ENCODE measurements around the gene CHST15. TPM values are rescaled to one million over a fixed set of nuclear protein-coding genes. Genes with fewer than 3 reads are reported as not detected.
A peak's percentile ranks its signal among the peaks of the same experiment; 100 is the strongest.

CHST15 gene
- polyA plus RNA-seq, 2 donors, result 1.4 to 3.7 TPM

GRCh38 chr10:124042656-124043309 lies 50.6 kb downstream of the CHST15 start:
- H3K4me3 ChIP-seq (ENCODE audit: low read depth in 1 of 2, low read length in 2 of 2), result no peak overlapping the region
- H3K36me3 ChIP-seq (ENCODE audit: control insufficient read depth in 2 of 2, insufficient read depth in 2 of 2, low read length in 1 of 2), result peaks cover 0 to 3% of the 10 kb centered on the region in 2 donors
- H3K27me3 ChIP-seq (ENCODE audit: control insufficient read depth in 1 of 2, insufficient read depth in 2 of 2, low read length in 2 of 2), result no peaks in the 10 kb centered on the region
- WGBS, 2 donors, result 50 to 54% methylated on average over 8 of the region's 8 CpGs
- peak overlapping the region in 1 of 2 donors; percentile 55 for H3K27ac ChIP-seq (ENCODE audit: low read depth in 2 of 2, low read length in 1 of 2)
- peaks cover 2 to 13% of the 10 kb centered on the region in 2 donors for H3K4me1 ChIP-seq (ENCODE audit: control insufficient read depth in 2 of 2, insufficient read depth in 2 of 2, low read length in 1 of 2)
- H3K9me3 ChIP-seq (ENCODE audit: control insufficient read depth in 2 of 2, insufficient read depth in 1 of 2, low read depth in 1 of 2, low read length in 1 of 2), result no peaks in the 10 kb centered on the region

- peaks cover 2 to 13% of the 10 kb centered on the region in 2 donors for H3K4me1 ChIP-seq (ENCODE audit: control insufficient read depth in 2 of 2, insufficient read depth in 2 of 2, low read length in 1 of 2)
- no peak overlapping the region for H3K4me3 ChIP-seq (ENCODE audit: low read depth in 1 of 2, low read length in 2 of 2)
- peak overlapping the region in 1 of 2 donors; percentile 33 for H3K27ac ChIP-seq (ENCODE audit: low read depth in 2 of 2, low read length in 1 of 2)
- H3K9me3 ChIP-seq (ENCODE audit: control insufficient read depth in 2 of 2, insufficient read depth in 1 of 2, low read depth in 1 of 2, low read length in 1 of 2), result no peaks in the 10 kb centered on the region
- H3K36me3 ChIP-seq (ENCODE audit: control insufficient read depth in 2 of 2, insufficient read depth in 2 of 2, low read length in 1 of 2), result peaks cover 0 to 3% of the 10 kb centered on the region in 2 donors
- H3K27me3 ChIP-seq (ENCODE audit: control insufficient read depth in 1 of 2, insufficient read depth in 2 of 2, low read length in 2 of 2), result no peaks in the 10 kb centered on the region
- 86 to 87% methylated on average over 11 of the region's 11 CpGs for WGBS, 2 donors
Measured at GRCh38 chr10:124041675-124042445, 51.5 kb downstream of the CHST15 start.

DNA sequence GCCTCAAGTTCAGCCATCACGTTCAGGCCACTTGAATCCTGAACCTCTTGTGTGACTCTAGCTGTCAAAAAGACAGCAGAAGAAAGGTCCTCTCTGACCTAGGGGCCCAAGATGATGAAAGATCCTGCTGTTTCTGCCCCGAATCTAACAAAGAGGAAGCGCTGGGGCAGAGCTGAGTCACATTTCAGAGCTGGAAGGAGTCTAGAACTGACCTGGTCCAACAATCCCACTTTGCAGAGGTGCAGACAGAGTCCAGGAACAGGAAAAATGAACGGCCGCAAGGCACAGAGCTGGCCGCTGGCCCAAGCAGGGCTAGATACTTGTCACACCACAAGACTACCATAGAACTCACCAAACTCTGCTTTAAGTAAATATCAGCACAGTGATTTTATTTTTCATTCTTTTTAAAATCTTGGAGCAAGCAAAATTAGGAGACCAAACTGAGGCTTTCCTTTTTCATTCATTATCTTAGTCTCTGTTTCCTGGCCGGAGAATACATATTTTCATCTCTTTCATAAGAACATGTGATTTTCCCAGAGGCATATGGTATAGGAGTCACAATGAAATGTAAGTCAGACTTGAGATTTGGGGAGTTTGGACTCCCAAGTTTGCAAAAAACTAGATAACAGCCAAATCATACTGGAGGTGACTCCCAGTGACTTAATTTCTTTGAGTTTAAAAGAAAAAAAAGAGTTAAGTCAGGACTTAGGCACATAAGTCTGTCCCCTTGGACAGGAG lies 52.8 kb downstream of the CHST15 start:
- 75 to 80% methylated on average over 7 of the region's 7 CpGs for WGBS, 2 donors

DNA sequence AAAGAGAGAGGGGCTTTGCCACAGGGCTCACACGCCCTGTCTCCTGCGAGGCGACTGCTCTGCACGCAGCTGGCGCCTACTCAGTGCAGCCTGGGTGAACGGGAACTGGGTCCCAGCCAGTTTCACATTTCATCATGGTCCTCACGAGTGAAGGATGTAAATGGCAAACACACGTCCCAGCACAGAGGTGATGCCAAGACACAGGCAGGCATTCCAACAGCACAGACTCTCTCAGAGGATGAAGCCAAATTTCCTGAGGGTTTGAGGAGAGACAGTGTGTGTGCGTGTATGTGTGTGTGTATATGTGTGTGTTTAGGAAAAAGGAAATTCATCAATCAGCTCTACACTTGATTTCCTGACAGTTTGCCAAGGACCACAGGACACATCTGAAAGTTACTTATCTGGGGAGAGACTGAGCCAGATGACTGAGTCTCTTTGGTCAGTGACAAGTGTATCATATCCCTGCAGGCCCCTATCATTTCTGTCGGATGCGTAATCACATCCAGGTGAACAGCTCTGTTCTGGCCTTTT lies 53.9 kb downstream of the CHST15 start:
- Histone ChIP-seq H3K9me3 (ENCODE audit: control insufficient read depth in 2 of 2, insufficient read depth in 1 of 2, low read depth in 1 of 2, low read length in 1 of 2) (no peaks in the 10 kb centered on the region), H3K27me3 (ENCODE audit: control insufficient read depth in 1 of 2, insufficient read depth in 2 of 2, low read length in 2 of 2) (no peaks in the 10 kb centered on the region), H3K4me3 (ENCODE audit: low read depth in 1 of 2, low read length in 2 of 2) (no peak overlapping the region), H3K27ac (ENCODE audit: low read depth in 2 of 2, low read length in 1 of 2) (peak overlapping the region in 1 of 2 donors; percentile 26), H3K36me3 (ENCODE audit: control insufficient read depth in 2 of 2, insufficient read depth in 2 of 2, low read length in 1 of 2) (peaks cover 0 to 5% of the 10 kb centered on the region in 2 donors), H3K4me1 (ENCODE audit: control insufficient read depth in 2 of 2, insufficient read depth in 2 of 2, low read length in 1 of 2) (peaks cover 6 to 22% of the 10 kb centered on the region in 2 donors)
- WGBS, 2 donors, result 44 to 55% methylated on average over 11 of the region's 11 CpGs

More for the DNA sequence above, 52.8 kb downstream of the CHST15 start:
- Histone ChIP-seq H3K9me3 (ENCODE audit: control insufficient read depth in 2 of 2, insufficient read depth in 1 of 2, low read depth in 1 of 2, low read length in 1 of 2) (no peaks in the 10 kb centered on the region), H3K4me1 (ENCODE audit: control insufficient read depth in 2 of 2, insufficient read depth in 2 of 2, low read length in 1 of 2) (peaks cover 6 to 21% of the 10 kb centered on the region in 2 donors), H3K36me3 (ENCODE audit: control insufficient read depth in 2 of 2, insufficient read depth in 2 of 2, low read length in 1 of 2) (peaks cover 0 to 5% of the 10 kb centered on the region in 2 donors), H3K27ac (ENCODE audit: low read depth in 2 of 2, low read length in 1 of 2) (no peak overlapping the region), H3K27me3 (ENCODE audit: control insufficient read depth in 1 of 2, insufficient read depth in 2 of 2, low read length in 2 of 2) (no peaks in the 10 kb centered on the region), H3K4me3 (ENCODE audit: low read depth in 1 of 2, low read length in 2 of 2) (no peak overlapping the region)

DNA sequence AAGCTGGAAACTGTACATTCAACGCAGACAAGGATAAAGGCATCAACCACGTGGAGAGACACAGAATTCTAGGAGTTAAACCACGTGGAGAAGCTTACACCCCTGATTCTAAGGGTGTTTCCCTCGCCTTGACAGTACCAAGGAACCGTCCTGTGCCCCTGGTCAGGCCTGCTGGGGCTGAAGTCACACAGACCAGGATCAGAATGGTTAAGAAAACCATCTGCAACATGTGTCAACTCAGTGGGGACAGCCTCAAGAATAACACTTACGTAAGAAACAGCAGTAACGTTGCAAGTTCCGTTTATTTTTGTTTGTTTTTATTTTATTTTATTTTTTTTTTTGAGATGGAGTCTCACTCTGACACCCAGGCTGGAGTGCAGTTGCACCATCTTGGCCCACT lies 55.6 kb downstream of the CHST15 start:
- peak overlapping the region in 1 of 2 donors; percentile 33 for H3K27ac ChIP-seq (ENCODE audit: low read depth in 2 of 2, low read length in 1 of 2)

DNA sequence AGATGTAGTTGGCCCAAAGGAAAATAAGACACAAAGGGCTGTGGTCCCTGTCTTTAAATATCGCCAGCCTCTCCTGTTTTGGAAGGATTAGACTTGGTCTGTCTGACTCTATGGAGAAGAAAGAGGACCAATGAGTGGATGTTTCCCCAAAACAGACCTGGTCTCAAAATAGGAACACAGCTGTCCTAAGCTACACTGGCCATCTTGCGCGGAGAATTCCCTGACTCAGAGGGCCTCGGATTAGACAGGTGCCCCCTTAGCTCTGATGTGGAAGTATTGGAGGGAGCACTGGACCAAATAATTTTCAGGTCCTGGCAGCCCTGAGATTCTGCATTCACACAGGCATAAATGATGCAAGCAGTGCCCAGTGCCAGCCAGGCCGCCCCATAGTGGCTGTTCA lies 56.1 kb downstream of the CHST15 start:
- Histone ChIP-seq H3K27ac (ENCODE audit: low read depth in 2 of 2, low read length in 1 of 2) (no peak overlapping the region), H3K36me3 (ENCODE audit: control insufficient read depth in 2 of 2, insufficient read depth in 2 of 2, low read length in 1 of 2) (peaks cover 0 to 5% of the 10 kb centered on the region in 2 donors), H3K27me3 (ENCODE audit: control insufficient read depth in 1 of 2, insufficient read depth in 2 of 2, low read length in 2 of 2) (no peaks in the 10 kb centered on the region), H3K4me3 (ENCODE audit: low read depth in 1 of 2, low read length in 2 of 2) (no peak overlapping the region), H3K4me1 (ENCODE audit: control insufficient read depth in 2 of 2, insufficient read depth in 2 of 2, low read length in 1 of 2) (peaks cover 4 to 12% of the 10 kb centered on the region in 2 donors), H3K9me3 (ENCODE audit: control insufficient read depth in 2 of 2, insufficient read depth in 1 of 2, low read depth in 1 of 2, low read length in 1 of 2) (no peaks in the 10 kb centered on the region)
- 89 to 96% methylated on average over 5 of the region's 5 CpGs for WGBS, 2 donors

More for the DNA sequence above, 55.6 kb downstream of the CHST15 start:
- H3K9me3 ChIP-seq (ENCODE audit: control insufficient read depth in 2 of 2, insufficient read depth in 1 of 2, low read depth in 1 of 2, low read length in 1 of 2), result no peaks in the 10 kb centered on the region
- peaks cover 4 to 15% of the 10 kb centered on the region in 2 donors for H3K4me1 ChIP-seq (ENCODE audit: control insufficient read depth in 2 of 2, insufficient read depth in 2 of 2, low read length in 1 of 2)
- no peaks in the 10 kb centered on the region for H3K27me3 ChIP-seq (ENCODE audit: control insufficient read depth in 1 of 2, insufficient read depth in 2 of 2, low read length in 2 of 2)
- no peak overlapping the region for H3K4me3 ChIP-seq (ENCODE audit: low read depth in 1 of 2, low read length in 2 of 2)
- peaks cover 0 to 5% of the 10 kb centered on the region in 2 donors for H3K36me3 ChIP-seq (ENCODE audit: control insufficient read depth in 2 of 2, insufficient read depth in 2 of 2, low read length in 1 of 2)
- WGBS, 2 donors, result 81 to 83% methylated on average over 8 of the region's 8 CpGs

DNA sequence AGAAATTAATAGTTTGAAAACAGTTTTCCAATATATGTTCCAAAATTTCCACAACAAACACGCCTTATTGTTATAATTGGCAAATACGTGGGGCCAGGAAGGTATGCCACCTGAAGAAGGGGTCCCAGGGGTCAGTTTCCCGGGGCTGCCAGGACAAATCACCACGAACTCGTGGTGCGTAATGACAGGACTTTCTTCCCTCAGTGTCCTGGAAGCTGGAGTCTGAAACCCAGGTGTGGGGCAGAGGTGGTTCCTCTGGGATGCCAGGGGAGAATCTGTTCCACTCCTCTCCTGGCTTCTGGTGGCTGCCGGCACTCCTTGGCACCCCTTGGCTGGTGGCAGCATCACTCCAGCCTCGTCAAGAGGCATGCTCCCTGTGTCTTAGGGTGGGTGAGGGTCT lies 56.7 kb downstream of the CHST15 start:
- H3K4me3 ChIP-seq (ENCODE audit: low read depth in 1 of 2, low read length in 2 of 2), result no peak overlapping the region
- WGBS, 2 donors, result 87 to 93% methylated on average over 8 of the region's 8 CpGs
- no peaks in the 10 kb centered on the region for H3K9me3 ChIP-seq (ENCODE audit: control insufficient read depth in 2 of 2, insufficient read depth in 1 of 2, low read depth in 1 of 2, low read length in 1 of 2)
- peaks cover 4 to 12% of the 10 kb centered on the region in 2 donors for H3K4me1 ChIP-seq (ENCODE audit: control insufficient read depth in 2 of 2, insufficient read depth in 2 of 2, low read length in 1 of 2)
- peaks cover 0 to 5% of the 10 kb centered on the region in 2 donors for H3K36me3 ChIP-seq (ENCODE audit: control insufficient read depth in 2 of 2, insufficient read depth in 2 of 2, low read length in 1 of 2)
- H3K27ac ChIP-seq (ENCODE audit: low read depth in 2 of 2, low read length in 1 of 2), result no peak overlapping the region
- no peaks in the 10 kb centered on the region for H3K27me3 ChIP-seq (ENCODE audit: control insufficient read depth in 1 of 2, insufficient read depth in 2 of 2, low read length in 2 of 2)

DNA sequence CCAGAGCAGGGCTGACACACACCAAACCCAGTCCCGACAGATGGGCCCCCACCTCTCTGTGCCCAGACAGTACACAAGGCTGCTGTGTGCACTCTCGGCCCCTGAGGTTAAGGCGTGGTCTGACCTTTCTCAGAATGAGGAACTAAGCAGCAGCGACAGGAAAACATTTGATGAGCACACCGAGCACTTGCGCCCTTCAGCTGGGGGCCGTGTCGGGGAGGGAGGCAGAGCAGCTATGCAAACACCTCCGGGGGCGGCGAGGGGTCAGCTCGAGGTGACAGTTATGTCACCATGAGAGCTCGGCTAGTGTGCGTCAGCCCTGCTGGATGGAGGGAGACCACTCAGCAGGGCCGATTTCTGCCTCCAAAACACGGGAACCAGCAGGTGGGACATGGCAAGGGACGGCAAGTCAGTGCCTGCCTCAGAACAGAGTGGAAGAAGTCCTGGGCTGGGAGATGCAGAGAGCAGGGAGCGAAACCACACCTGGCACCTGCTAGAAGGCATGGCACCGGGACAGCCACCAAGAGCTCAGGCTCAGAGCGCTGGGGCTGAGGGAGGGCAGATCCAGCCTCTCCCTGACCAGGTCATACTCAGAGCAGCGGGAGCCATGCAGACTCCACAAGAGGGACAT lies 57.4 kb downstream of the CHST15 start:
- Histone ChIP-seq H3K27ac (ENCODE audit: low read depth in 2 of 2, low read length in 1 of 2) (peak overlapping the region in 1 of 2 donors; percentile 6), H3K36me3 (ENCODE audit: control insufficient read depth in 2 of 2, insufficient read depth in 2 of 2, low read length in 1 of 2) (peaks cover 0 to 5% of the 10 kb centered on the region in 2 donors), H3K4me1 (ENCODE audit: control insufficient read depth in 2 of 2, insufficient read depth in 2 of 2, low read length in 1 of 2) (peaks cover 4 to 12% of the 10 kb centered on the region in 2 donors), H3K9me3 (ENCODE audit: control insufficient read depth in 2 of 2, insufficient read depth in 1 of 2, low read depth in 1 of 2, low read length in 1 of 2) (no peaks in the 10 kb centered on the region), H3K4me3 (ENCODE audit: low read depth in 1 of 2, low read length in 2 of 2) (peak overlapping the region in 1 of 2 donors; percentile 1), H3K27me3 (ENCODE audit: control insufficient read depth in 1 of 2, insufficient read depth in 2 of 2, low read length in 2 of 2) (no peaks in the 10 kb centered on the region)
- WGBS, 2 donors, result 36 to 41% methylated on average over 21 of the region's 21 CpGs

Measured in esophagus (tissue), 2 donors.